GM20000 (cell line): ENCODE data around the gene PCDHGC5.

ENCODE experiments used
- DNase-seq: peaks from one replicate; pipeline ENCODE4 v3.0.0; 2012; ENCODE audit warnings: low spot score
- TF ChIP-seq, protein P1 (sequence below): IDR thresholded peaks from 2 replicates; pipeline ENCODE4 v1.5.1; 2012; ENCODE audit warnings: mild to moderate bottlenecking, control low read depth; ENCODE audit errors: extremely low read depth, missing control alignments

The PCDHGC5 gene

DNA sequence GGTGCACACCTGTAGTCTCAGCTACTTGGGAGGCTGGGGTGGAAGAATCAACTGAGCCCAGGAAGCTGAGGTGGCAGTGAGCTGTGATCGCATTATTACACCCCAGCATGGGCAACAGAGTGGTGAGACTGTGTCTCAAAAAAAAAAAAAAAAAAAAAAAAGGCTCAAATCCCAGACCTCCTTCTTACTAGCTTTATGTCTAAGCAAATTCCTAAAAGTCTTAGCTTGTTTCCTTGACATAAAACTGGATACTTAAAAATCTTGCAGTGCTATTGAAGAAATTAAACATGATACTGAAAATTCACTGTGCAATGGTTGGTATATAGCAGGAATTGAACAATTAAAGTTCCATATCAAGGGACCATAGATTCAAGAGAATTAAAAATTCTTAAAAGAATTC, 45.0 kb downstream of the PCDHGC5 start:
- TF ChIP-seq, protein P1, sequence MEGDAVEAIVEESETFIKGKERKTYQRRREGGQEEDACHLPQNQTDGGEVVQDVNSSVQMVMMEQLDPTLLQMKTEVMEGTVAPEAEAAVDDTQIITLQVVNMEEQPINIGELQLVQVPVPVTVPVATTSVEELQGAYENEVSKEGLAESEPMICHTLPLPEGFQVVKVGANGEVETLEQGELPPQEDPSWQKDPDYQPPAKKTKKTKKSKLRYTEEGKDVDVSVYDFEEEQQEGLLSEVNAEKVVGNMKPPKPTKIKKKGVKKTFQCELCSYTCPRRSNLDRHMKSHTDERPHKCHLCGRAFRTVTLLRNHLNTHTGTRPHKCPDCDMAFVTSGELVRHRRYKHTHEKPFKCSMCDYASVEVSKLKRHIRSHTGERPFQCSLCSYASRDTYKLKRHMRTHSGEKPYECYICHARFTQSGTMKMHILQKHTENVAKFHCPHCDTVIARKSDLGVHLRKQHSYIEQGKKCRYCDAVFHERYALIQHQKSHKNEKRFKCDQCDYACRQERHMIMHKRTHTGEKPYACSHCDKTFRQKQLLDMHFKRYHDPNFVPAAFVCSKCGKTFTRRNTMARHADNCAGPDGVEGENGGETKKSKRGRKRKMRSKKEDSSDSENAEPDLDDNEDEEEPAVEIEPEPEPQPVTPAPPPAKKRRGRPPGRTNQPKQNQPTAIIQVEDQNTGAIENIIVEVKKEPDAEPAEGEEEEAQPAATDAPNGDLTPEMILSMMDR: no peak
- DNase-seq: no peak

DNA sequence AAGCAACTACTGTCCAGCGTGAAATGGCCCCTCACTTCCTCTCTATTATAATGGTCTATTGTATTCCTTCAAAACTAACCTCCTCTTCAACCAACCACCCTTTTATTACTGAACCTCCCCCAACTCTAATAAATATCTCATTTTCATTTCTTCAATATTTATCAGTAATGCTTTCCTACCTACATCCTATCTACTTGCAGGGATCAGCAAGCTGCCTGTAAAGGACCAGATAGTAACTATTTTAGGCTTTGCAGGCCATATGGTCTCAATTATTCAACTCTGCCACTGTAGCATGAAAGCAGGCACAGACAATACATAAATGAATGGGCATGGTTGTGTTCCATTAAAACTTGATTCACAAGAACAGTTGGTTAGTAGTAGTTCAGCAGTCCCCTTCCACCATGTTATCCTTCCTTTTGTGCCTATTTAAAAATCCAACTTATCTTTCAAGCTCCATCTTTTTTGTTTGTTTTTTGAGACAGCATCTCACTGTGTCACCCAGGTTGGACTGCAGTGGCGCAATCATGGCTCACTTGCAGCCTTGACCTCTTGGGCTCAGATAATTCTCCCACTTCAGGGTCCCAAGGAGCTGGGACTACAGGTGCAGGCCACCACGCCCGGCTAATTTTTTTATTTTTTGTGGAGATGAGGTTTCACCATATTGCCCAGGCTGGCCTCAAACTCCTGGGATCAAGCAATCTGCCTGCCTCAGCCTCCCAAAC, 45.8 kb downstream of the PCDHGC5 start:
- DNase-seq: no peak
- TF ChIP-seq, protein P1: no peak
